Calu3 (cell line): ENCODE data around the gene HMX1. TPM values are rescaled to one million over a fixed set of nuclear protein-coding genes. Genes with fewer than 3 reads are reported as not detected.

ENCODE experiments used
- BruUV-seq: library from RNA; stranded (reverse); fragments of 400-500 nt; replicated peaks from 2 replicates; lab custom pipeline; 2021; lab: Mats Ljungman, UMichigan
- CTCF ChIA-PET: fragments of 300-600 bp; sonication (Branson Sonifier 250); formaldehyde crosslinking; loops from one replicate; lab custom pipeline; 2022; ENCODE audit warnings: antibody characterized with exemption; lab: Charles Lee
- DNase-seq: peaks from one replicate; pipeline ENCODE4 v3.0.0; 2022
- H3K27ac Mint-ChIP-seq: one replicate; pipeline ENCODE4 v1.8.0; 2022; ENCODE audit warnings: mixed read lengths; ENCODE audit not compliant: unreplicated experiment
- H3K27me3 Mint-ChIP-seq: one replicate; pipeline ENCODE4 v1.8.0; 2022; ENCODE audit warnings: mixed read lengths; ENCODE audit not compliant: unreplicated experiment
- H3K36me3 Mint-ChIP-seq: one replicate; pipeline ENCODE4 v1.8.0; 2022; ENCODE audit warnings: mild to moderate bottlenecking, moderate library complexity, mixed read lengths; ENCODE audit not compliant: insufficient read depth, unreplicated experiment
- H3K4me1 Mint-ChIP-seq: one replicate; pipeline ENCODE4 v1.8.0; 2022; ENCODE audit warnings: mild to moderate bottlenecking, low read depth, mixed read lengths; ENCODE audit not compliant: unreplicated experiment
- H3K4me3 Mint-ChIP-seq: one replicate; pipeline ENCODE4 v1.8.0; 2022; ENCODE audit warnings: mild to moderate bottlenecking, low read depth, moderate library complexity, mixed read lengths; ENCODE audit not compliant: unreplicated experiment
- H3K9me3 Mint-ChIP-seq: one replicate; pipeline ENCODE4 v1.8.0; 2022; ENCODE audit warnings: low read depth, mixed read lengths; ENCODE audit not compliant: unreplicated experiment
- CTCF ChIP-seq: fragments of 200-600 bp; IDR thresholded peaks from one replicate; pipeline ENCODE4 v1.8.0; 2022; ENCODE audit warnings: antibody characterized with exemption; ENCODE audit not compliant: unreplicated experiment
- intact Hi-C: fragments of 100-400 bp; cut with micrococcal nuclease; formaldehyde crosslinking; loops from one replicate; pipeline ENCODE4 v1.10.0; 2022; ENCODE audit not compliant: unreplicated experiment
- total RNA-seq: library from RNA; stranded (reverse); gene quantifications from 2 replicates; pipeline ENCODE4 v1.2.3, GENCODE V29; 2022

Gene HMX1
- total RNA-seq, 1 experiment from 2014 or later, result not detected

- intact Hi-C loops, result no loop called here
- H3K4me3 Mint-ChIP-seq, result no peak overlapping the region
- no peaks in the 10 kb centered on the region for H3K4me1 Mint-ChIP-seq
- H3K27me3 Mint-ChIP-seq, result no peaks in the 10 kb centered on the region
- no TSS peak for BruUV-seq
- CTCF ChIA-PET, result no interaction called here
- H3K27ac Mint-ChIP-seq, result no peak overlapping the region
- no peaks in the 10 kb centered on the region for H3K9me3 Mint-ChIP-seq
- H3K36me3 Mint-ChIP-seq, result no peaks in the 10 kb centered on the region
- TF ChIP-seq CTCF, result no peak
- no peak for DNase-seq
Measured at GRCh38 chr4:8843597-8843996, 28.0 kb downstream of the HMX1 start.

GRCh38 chr4:8842614-8843013 lies 29.0 kb downstream of the HMX1 start:
- CTCF ChIA-PET, result no interaction called here
- no TSS peak for BruUV-seq
- H3K9me3 Mint-ChIP-seq, result no peaks in the 10 kb centered on the region

GRCh38 chr4:8841678-8842268 lies 29.9 kb downstream of the HMX1 start:
- intact Hi-C loops, result no loop called here
- Mint-ChIP-seq H3K9me3 (no peaks in the 10 kb centered on the region), H3K4me1 (no peaks in the 10 kb centered on the region), H3K4me3 (no peak overlapping the region), H3K27ac (no peak overlapping the region), H3K27me3 (no peaks in the 10 kb centered on the region), H3K36me3 (no peaks in the 10 kb centered on the region)
- no peak for TF ChIP-seq CTCF
- no TSS peak for BruUV-seq
- DNase-seq, result no peak
- CTCF ChIA-PET, result no interaction called here

More at GRCh38 chr4:8842614-8843013, 29.0 kb downstream of the HMX1 start:
- no peak for DNase-seq
- no peaks in the 10 kb centered on the region for H3K27me3 Mint-ChIP-seq
- intact Hi-C loops, result no loop called here
- H3K27ac Mint-ChIP-seq, result no peak overlapping the region
- TF ChIP-seq CTCF, result no peak
- H3K4me3 Mint-ChIP-seq, result no peak overlapping the region
- no peaks in the 10 kb centered on the region for H3K4me1 Mint-ChIP-seq
- H3K36me3 Mint-ChIP-seq, result no peaks in the 10 kb centered on the region

GRCh38 chr4:8840816-8841455 lies 30.7 kb downstream of the HMX1 start:
- Mint-ChIP-seq H3K27ac (no peak overlapping the region), H3K36me3 (no peaks in the 10 kb centered on the region), H3K27me3 (no peaks in the 10 kb centered on the region), H3K4me1 (no peaks in the 10 kb centered on the region), H3K4me3 (no peak overlapping the region), H3K9me3 (no peaks in the 10 kb centered on the region)
- CTCF ChIA-PET, result no interaction called here
- DNase-seq, result no peak
- TF ChIP-seq CTCF, result no peak
- intact Hi-C loops, result no loop called here
- no TSS peak for BruUV-seq
